NCI-H2081 (cell line): ENCODE results near the gene LILRA1.
"Not testable (repeated sequence)": the region's sequence is repeated elsewhere in the genome, so short reads cannot be mapped to it uniquely, and the experiment has no call there.

Experiments
- DNase-seq, 2 experiments: peaks; one replicate each; lab custom pipeline; 2025; lab: John Stamatoyannopoulos, UW

The LILRA1 gene

GRCh38 chr19:54577334-54577733, 16.1 kb upstream of the LILRA1 start:
- DNase-seq: no peak

- DNase-seq: not testable (repeated sequence)
These were observed 15.2 kb upstream of the LILRA1 start for GRCh38 chr19:54578268-54578667.

- no peak for DNase-seq
These were observed 7.0 kb upstream of the LILRA1 start for GRCh38 chr19:54586397-54586796.

- no peak for DNase-seq
These were observed 6.4 kb upstream of the LILRA1 start for GRCh38 chr19:54587026-54587425.

- not testable (repeated sequence) for DNase-seq
These were observed 647 bp downstream of the LILRA1 start for GRCh38 chr19:54593931-54594626.

GRCh38 chr19:54594737-54595136, 1.3 kb downstream of the LILRA1 start:
- no peak for DNase-seq

GRCh38 chr19:54595680-54596436, 2.4 kb downstream of the LILRA1 start:
- DNase-seq: not testable (repeated sequence)

GRCh38 chr19:54600212-54600611, 6.8 kb downstream of the LILRA1 start:
- DNase-seq: no peak

- DNase-seq: no peak
These were observed 12.8 kb downstream of the LILRA1 start for GRCh38 chr19:54606230-54606629.

GRCh38 chr19:54606891-54607784, 13.7 kb downstream of the LILRA1 start:
- no peak for DNase-seq

GRCh38 chr19:54607785-54608150, 14.3 kb downstream of the LILRA1 start:
- DNase-seq: no peak

- DNase-seq: no peak
These were observed 14.8 kb downstream of the LILRA1 start for GRCh38 chr19:54608205-54608604.

GRCh38 chr19:54608792-54609191, 15.4 kb downstream of the LILRA1 start:
- no peak for DNase-seq

- DNase-seq: no peak
These were observed 15.9 kb downstream of the LILRA1 start for GRCh38 chr19:54609356-54609791.

- no peak for DNase-seq
These were observed 19.0 kb downstream of the LILRA1 start for GRCh38 chr19:54612428-54612827.

- DNase-seq: no peak
These were observed 21.3 kb downstream of the LILRA1 start for GRCh38 chr19:54614726-54615125.

- DNase-seq: no peak
These were observed 22.6 kb downstream of the LILRA1 start for GRCh38 chr19:54616057-54616456.

GRCh38 chr19:54616821-54617560, 23.6 kb downstream of the LILRA1 start:
- no peak for DNase-seq

- no peak for DNase-seq
These were observed 27.0 kb downstream of the LILRA1 start for GRCh38 chr19:54620464-54620863.

- DNase-seq: no peak
These were observed 29.0 kb downstream of the LILRA1 start for GRCh38 chr19:54622431-54622830.

GRCh38 chr19:54624234-54624633, 30.8 kb downstream of the LILRA1 start:
- DNase-seq: not testable (repeated sequence)
